HG03039 (cell line): Measurements from ENCODE around the gene SLC17A9.
A peak's percentile ranks its signal among the peaks of the same experiment; 100 is the strongest.

Source experiments
- ATAC-seq: cut with Tn5 transposase; IDR thresholded peaks from one replicate; pipeline ENCODE4 v1.9.1; 2021; ENCODE audit warnings: mild to moderate bottlenecking, moderate library complexity; ENCODE audit not compliant: unreplicated experiment

The SLC17A9 gene

DNA sequence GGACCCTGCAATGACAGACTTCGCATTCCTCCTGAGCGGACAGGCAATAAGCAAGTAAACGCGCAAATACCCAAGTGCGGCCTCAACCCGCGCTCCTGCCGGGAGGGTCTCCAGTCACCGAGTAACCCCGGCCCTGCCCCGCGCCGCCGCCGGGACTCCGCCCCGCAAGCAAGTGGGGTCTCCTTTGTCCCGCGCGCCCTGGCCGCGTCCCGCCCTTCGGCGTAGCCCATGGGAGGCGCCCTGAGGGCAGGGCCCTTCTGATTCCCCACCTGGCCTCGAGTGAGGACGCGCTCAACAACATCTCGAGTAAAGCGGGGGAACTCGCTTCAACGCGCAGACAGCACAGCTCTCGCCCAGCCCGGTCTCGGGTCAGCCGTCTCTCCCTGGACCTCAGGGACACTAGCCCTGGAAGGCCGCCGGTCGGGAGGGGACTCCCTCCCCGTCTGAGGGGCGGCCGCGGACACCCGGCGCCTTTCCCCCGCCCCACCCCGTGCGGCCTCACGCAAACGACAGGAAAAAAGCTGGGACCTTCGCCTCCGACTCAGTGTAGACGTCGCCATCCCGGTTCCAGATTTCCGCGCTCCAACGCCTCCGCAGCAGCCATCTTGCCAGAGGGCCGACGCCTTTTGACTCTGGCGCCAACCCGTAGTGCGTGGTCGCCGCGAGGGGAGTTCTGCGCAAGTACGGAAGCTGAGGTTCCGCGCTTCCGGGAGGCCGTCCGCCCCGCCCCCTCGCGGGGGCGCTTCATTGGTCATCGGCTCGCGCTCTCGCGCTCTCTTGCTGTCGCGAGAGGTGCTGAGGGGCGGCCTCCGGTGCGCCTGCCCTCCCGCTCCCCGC is 15.0 kb upstream of the SLC17A9 start:
- ATAC-seq: peak; percentile 79

DNA sequence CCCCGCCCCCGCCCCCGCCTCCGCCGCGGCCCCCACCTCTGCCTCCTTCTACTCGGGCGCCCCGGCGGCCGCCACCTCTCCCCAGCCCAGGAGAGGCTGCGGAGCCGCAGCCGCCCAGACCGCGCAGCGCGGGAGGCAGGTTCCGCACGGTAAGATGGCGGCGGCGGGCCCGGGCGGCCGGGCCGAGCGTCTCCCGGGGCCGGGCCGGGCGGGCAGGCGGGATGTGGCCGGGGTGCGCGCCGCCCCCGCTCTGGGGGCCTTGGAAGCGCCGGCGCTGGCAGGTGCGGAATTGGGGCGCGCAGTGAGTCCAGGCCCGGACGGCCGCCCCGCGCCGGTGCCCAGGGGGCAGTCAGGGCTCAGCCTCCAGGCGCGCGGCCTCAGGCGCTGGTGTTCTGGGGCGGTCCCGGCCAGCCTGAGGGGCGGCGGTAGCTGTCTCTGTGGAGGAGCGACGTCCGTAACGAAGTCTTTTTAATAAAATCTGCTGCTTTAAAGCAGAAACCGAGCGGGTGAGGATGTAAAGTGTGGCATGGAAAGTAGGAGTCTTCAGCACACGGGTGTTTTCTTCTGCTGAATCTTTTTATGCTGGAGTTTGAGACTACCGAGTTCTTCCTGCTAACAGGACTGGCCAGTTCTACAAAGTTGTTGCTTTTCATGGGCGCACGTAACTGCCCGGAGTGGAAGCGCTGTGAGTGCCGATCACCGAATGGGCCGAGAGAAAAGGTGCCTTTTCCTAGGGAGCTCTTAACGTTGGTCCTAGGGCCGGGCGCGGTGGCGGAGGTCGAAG is 14.2 kb upstream of the SLC17A9 start, which contains the start of gene GID8:
TSS of gene GID8 (plus strand) at position 43 of the 784 bp plus-strand sequence. CDS start 3,356 bp downstream, outside the sequence.
- ATAC-seq: peak; percentile 37

DNA sequence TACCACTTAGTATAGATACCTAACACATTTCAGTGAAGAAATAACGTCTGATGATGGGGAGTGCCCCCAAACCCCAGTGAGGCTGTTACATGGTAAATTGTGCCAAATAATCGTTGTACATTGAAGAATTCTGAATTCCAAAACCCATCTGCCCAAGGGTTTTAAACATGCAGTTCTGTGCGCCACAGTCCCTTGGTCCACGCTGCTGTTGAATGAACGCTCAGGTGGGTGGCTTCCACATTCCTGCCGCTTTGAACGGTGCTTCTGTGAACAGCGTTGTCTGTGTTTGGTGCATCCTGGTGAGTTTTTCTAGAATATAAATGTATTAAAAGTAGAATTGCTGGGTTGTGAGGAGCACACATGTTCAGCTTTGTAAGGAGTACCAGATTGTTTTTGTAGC is 11.6 kb upstream of the SLC17A9 start:
- no peak for ATAC-seq

DNA sequence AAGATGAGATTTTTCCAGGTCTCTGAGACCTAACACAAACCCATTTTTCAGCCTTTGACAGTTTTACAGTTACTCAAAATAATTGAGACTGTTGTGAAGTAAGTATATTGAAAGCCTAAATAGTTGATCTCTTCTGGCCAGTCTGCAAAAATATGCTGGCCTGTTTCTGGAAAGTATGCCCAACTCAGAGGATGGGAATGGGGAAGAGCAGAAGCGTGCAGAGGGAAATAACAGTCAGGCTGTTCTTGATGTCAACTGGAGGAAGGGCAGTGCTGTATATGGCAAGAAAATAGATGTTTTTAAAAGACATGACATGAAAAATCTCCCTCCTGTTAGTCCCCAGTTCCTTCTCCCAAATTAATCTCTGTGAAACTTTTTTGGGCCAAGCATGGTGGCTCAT is 10.7 kb upstream of the SLC17A9 start:
- no peak for ATAC-seq

DNA sequence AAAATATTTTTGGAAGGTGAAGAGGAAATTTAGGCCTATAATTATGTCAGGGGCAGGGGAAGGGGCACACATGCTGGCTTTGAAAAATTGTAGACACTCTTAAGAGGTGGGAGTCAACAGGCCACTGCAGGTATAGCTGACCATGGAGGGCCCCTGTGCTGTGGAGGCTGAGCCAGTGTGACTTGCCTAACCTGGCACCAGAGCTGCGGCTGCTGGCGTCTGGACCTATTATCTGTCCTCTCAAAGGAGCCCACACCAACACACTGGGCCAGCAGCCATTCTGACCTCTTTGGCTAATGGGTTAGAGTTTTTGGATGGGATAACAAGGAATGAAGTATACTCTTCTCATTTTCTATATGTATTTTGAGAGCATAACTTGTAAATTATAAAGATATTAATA is 10.1 kb upstream of the SLC17A9 start:
- no peak for ATAC-seq

DNA sequence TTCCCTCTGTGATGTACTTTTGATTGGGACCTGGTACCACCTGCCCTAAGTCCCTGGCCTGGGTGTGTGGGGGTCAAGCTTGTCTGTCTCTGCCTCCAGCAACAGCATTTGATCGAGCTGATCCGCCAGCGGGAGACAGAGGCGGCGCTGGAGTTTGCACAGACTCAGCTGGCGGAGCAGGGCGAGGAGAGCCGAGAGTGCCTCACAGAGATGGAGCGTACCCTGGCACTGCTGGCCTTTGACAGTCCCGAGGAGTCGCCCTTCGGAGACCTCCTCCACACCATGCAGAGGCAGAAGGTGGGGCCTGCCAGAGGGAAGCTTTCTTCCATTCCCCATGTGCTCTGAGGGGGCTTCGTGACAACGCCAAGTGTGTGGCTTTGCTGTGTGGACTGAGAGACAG is 9.1 kb upstream of the SLC17A9 start:
- ATAC-seq: no peak

DNA sequence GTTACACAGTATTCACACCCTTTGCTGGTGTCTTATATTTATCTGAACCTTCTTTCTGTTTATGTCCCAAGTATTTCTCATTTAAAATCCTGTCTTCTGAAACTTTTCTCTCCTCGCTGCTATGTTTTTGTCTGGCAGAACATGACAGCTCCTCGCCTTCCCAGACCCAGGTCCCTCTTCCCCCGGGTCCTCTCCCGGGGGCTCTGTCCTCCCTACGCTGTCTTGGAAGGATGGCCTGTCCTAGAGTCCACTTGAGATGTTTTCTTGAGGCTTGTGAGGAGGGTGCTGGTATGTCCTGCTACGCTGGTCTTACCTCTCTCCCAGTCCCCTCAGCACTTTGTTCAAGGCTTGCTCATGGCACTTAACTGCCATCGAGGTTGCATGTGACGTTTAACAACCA is 8.3 kb upstream of the SLC17A9 start:
- no peak for ATAC-seq

DNA sequence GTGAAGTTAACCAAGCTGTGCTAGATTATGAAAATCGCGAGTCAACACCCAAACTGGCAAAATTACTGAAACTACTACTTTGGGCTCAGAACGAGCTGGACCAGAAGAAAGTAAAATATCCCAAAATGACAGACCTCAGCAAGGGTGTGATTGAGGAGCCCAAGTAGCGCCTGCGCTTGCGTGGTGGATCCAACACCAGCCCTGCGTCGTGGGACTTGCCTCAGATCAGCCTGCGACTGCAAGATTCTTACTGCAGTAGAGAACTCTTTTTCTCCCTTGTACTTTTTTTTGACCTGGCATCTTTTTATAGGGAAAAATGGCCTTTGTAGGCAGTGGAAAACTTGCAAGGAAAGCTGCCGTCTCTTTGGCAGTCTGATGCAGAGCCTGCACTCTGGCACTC is 7.8 kb upstream of the SLC17A9 start:
- no peak for ATAC-seq

DNA sequence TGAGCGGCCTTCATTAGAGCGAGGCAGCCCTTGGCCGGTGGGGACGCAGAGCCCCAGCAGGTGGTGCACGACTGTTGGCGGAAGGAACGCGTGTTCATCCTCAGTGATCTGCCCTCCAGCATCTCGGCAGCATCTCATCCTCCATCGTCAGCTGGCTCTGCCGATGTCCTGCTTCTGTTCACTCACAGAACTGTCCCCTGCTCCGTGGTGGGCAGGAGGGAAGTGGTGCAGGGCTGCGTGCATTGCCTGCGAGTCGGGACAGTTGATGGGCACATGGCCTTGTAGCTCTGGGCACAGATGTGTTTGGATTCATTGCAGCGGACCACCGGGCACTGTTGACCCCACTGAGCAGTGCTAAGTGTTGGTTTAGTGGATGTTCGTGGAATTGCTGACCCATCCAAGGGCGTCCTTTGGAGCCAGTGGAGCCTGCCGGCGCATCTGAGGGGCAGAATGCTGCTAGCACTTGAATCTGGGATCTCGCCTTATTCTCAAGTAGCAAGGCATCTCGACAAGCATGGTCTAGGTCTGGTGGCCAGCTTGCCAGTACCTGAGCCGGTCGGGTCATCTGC is 6.7 kb upstream of the SLC17A9 start:
- no peak for ATAC-seq

DNA sequence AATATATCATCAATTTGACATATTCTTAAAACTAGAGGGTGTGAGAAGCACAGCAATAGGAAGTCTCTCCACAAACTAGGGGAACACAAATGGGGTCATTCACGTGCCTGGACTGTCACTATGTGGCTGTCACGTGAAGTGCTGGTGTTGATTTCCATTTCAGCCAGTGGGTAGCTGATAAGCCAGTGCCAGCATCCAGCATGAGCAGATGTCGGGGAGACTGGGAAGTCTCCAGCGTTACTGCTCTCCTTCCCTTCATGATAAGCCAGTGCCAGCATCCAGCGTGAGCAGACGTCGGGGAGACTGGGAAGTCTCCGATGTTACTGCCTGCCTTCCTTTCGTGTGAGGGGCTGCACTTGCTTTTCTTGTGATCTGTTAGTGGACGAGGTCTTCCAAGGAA is 5.6 kb upstream of the SLC17A9 start:
- no peak for ATAC-seq

DNA sequence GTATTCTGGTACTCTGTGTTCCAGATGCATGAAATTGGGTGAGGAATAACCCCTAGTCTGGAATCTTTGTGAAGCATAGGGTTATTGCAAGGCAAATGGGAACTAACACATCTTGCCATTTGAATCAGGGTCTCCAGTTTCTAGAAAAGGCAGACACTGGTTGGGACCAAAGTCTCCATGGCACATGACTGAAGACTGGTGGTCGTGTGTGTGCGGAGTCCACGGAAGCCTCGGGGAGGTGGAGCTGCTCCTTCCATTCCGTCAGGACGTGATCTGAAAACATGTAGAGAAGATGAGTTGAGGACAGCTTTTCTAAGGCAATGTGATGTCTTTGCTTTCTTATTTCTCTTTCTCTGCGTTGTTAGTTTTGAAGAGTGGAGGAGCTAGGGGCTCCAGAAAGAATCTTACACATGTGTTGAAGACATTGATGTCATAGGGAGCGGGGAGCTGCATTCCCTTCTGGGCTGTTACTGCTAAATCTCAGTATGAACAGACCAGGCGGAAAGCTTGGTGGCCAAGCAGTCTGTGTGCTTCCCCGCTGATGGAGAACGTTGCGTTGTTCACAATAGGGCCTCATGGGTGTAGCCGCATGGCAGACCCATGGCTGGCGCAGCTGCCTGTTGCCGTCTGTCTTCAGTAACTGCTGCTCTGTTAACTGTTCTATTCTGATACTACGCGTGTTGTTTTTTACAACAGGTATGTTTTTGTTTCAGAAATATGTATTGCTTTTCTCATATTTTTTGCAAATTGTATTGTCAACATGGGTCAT is 4.8 kb upstream of the SLC17A9 start:
- ATAC-seq: no peak

DNA sequence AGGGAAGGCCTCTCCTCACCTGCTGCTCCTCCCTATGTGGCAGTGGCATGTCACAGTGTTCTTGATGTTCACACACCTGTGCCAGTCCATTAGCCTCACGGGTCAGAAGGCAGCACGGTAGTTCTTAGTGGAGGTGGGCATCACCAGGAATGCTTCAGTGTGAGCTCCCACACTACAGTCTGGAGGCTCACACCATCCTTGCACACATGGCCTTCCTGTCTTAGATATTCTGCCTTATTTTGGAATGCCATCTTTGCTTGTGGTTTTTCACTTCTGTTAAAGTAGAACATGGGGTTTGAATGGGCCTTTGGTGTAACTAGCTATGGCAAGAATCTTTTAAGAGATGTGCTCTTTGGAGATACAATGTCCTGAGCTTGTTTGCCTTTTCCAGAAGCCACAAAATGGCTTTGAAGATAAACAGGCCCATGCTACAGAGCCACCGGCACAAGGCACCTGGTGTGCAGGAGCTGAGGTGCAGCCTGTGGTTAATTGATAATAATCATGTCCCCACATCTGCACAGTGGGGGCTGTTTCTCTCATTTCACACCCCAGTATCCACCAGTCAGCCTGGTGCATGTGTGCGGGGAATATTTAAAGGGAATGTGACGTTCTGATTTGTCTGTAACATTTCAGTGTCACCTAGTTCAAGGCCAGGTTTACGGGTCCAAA is 3.2 kb upstream of the SLC17A9 start:
- ATAC-seq: no peak

DNA sequence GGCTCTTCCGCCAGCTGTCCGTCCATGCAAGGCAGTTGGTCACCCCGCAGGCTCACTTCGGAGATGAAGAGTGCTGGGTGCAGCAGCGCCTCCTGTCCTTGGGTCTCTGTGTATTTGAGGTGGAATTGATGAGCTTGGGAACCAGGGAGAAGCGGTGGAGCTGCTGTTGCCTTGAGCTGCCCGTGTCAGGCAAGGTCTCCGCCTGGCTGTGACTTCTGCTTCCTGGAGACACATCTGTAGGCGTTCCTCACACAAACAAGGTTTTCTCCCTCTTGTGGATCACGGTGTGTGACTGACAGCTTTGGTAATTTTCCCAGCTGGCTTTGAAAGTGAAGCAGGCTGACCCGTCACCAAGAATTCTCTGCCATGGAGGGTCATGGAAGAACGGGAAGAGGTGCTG is 2.5 kb upstream of the SLC17A9 start:
- no peak for ATAC-seq

DNA sequence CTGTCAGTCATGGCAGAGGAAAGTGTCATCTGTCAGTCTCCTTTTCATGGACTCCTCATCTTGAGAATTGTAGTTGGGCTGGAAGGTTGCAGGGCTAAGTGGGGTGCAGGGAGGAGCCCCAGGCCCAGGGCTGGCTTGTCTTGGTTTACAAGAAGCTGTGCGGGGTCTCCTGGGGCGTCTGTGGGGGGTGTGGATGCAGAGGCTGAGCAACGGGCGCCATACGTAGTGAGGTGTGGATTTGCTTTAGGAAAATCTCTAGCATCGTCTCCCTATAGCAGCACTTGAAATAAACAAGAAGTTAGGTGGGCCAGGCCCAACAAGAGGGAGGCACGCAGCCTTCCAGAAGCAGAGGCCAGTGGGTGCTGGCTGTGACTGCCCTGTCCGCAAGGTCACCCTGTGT is 1.8 kb upstream of the SLC17A9 start:
- ATAC-seq: no peak

DNA sequence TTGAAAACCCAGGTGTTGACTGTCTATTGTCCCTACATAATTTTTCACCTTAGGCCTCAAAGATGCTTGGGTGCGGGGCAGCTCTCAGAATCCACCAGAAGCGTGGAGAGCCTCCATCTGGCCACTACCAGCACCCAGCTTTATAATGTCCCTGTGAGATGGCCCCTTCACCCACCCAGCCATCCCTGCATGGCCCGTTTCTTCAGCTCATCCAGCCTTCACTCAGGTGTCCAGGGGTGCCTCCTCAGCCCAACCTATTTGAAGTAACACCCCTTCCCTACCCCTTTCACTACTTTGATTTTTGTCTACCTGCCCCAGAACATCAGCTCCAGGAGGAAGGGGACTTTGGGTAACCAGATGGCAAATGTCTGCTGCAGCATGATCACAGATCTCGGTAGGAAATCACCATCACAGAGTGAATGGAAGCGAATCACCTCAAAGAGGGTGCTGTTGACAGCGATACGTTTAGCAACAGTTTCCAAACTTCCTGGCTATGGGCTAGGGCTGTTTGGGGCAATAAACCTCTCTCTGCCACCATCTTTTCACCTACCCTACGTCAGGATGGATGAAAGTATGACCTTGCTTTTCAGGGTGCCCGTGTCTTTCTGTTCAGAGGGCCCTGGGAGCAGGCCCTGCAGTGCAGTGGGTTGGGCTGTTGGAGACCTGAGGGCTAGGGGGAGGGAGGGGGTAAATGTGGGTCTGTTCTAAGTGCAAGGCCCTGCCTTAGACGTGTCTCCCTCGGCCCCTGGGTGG is 1.2 kb upstream of the SLC17A9 start:
- no peak for ATAC-seq

DNA sequence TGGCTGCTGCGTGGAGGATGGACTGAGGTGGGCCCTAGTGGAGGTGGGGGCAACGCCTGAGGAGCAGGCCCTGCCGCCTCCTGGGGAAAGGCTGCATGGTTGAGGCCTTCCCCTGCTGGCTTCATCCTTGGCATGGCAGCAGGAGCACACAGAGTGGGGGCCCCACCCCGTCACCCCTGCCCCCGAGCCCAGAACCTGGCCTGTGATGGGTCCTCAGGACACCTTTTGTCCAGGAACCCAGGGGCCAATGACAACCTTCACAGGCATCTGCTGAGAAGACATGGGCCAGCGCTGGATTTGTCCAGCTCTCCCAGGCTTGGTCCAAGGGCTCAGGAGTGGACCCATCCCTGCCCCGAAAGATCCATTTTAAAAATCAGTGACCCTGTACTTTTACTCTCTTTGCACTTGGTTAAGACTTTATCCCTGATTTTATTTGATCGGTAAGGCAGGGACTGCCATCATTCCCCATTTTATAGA is 575 bp upstream of the SLC17A9 start:
- ATAC-seq: no peak

DNA sequence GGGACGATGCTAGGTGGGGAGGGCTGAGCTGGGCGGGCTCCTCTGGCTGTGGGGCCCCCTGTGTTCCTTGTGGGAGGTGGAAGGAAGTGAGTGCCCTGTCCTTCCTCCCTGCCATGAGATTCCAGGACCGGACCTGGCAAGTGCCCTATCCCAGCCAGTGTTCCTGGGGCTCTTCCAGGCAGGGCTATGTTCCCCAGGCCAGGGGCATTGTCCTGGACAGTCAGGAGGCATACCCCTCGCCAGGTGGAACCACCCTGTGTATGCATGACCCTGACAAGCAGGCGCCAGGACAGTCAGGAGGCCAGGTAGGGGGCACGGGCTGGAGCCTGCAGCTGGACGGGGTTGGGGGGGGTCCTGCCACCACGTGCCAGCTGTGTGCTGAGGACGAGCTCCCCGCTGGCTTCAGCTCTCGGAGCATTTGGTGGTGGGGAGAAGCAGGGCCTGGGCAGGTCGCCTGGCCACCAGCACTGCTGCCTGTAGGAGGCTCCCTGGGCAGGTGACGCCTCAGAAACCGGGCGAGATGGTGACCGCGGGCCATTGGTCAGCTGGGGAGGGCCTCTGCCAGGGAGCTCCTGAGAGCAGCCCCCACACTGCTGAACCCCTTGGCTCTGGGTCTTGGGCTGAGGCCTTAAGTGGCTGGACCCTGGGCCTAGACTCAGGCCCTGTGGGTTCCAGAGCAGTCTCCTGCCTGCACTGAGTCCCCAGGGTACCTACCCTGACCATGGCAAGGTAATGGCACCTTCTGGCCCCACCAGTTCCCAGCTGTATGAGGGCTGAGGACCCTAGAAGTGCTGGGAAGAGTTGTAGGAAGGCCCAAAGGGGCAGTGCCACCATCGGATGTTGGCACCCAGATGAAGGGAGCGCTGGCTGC is 694 bp downstream of the SLC17A9 start:
- no peak for ATAC-seq

DNA sequence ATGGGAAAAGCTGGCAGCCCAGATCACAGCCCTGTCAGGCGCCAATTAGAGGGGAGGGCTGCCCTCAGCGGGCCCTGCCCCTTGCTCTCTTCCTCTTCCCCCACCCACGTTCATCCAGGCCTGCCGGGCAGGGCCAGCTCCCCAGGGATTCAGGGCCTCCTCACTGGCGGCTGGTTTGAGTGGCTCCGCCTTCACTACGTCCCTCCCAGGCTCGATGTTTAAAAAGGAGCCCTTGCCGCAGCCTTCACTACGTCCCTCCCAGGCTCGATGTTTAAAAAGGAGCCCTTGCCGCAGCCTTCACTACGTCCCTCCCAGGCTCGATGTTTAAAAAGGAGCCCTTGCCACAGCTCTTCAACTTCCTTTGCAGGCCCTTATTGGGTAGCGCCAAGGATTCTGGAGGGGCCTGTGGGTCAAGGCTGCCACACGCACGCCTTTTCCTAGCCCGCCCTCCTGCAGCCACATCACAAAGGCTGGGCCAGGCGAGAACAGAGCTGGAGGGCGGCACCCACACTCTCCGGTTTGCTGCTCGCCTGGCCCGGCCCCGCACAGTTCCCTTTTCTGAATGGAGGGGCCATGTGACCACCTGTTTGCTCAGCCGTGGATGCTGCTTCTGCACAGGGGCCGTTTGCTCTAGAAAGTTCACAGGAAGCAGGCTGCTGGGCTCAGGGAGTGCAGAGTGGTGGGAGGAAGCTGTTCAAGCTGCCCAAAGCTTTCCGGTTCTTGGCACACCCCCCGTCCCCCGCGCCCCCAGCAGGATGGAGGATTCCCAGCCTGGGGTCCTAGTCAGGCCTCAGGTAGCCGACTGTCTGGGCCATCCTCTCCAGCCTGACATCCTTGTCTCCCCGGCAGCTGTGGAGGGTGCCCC is 1.6 kb downstream of the SLC17A9 start:
- peak; percentile 48 for ATAC-seq
